Uterus (tissue), 4 donors: Measurements from ENCODE around the gene PCDH17. TPM values are rescaled to one million over a fixed set of nuclear protein-coding genes. Genes with fewer than 3 reads are reported as not detected.
A peak's percentile ranks its signal among the peaks of the same experiment; 100 is the strongest.

ENCODE experiments used
- DNase-seq, 2 donors: peaks; one replicate each; pipeline ENCODE4 v3.0.0-alpha.2; 2019 to 2020
- H3K27ac ChIP-seq, 2 donors: fragments of 200-600 bp; sonication (generic); 1 replicate in 1 of 2; 2 replicates in 1 of 2; pipeline ENCODE4 v1.5.1; 2016 to 2018
- H3K27me3 ChIP-seq, 2 donors: fragments of 200-600 bp; sonication (generic); one replicate each; pipeline ENCODE4 v1.5.1; 2018 to 2019; ENCODE audit warnings: control low read depth in 1 of 2
- H3K36me3 ChIP-seq, 2 donors: fragments of 200-600 bp; sonication (generic); one replicate each; pipeline ENCODE4 v1.5.1; 2019; ENCODE audit warnings: control low read depth in 1 of 2
- H3K4me1 ChIP-seq, 2 donors: fragments of 200-600 bp; sonication (generic); one replicate each; pipeline ENCODE4 v1.5.1; 2018 to 2019; ENCODE audit warnings: control low read depth in 1 of 2
- H3K4me3 ChIP-seq, 2 donors: fragments of 200-600 bp; sonication (generic); 1 replicate in 1 of 2; 2 replicates in 1 of 2; pipeline ENCODE4 v1.5.1; 2018 to 2019; ENCODE audit warnings: mild to moderate bottlenecking in 1 of 2
- H3K9me3 ChIP-seq, 2 donors: fragments of 200-600 bp; sonication (generic); one replicate each; pipeline ENCODE4 v1.5.1; 2019; ENCODE audit warnings: control low read depth in 1 of 2
- POLR2A ChIP-seq, 2 donors: fragments of 450-650 bp; IDR thresholded peaks; one replicate each; pipeline ENCODE4 v1.6.1; 2016; ENCODE audit warnings: antibody characterized with exemption in 2 of 2, mild to moderate bottlenecking in 1 of 2, moderate library complexity in 1 of 2
- intact Hi-C: fragments of 100-400 bp; cut with DNase I; formaldehyde crosslinking; loops from one replicate; pipeline ENCODE4 v1.15.1; 2023; ENCODE audit warnings: low total_unique reads
- total RNA-seq, 4 donors: library from RNA; depleted of rRNA in 3 of 4; stranded (reverse); fragments of >200 nt in 3 of 4; gene quantifications; one replicate each; pipeline versions ENCODE4 v1.1.0 to v1.2.4, GENCODE V29; 2014 to 2023
- TF ChIP-seq, protein P1 (sequence below), 4 experiments: fragments of 200-600 bp in 2 of 4; fragments of 450-650 bp in 2 of 4; sonication (generic) in 2 of 4; IDR thresholded peaks; one replicate each; pipeline ENCODE4 v1.5.1; 2016 to 2019; ENCODE audit warnings: antibody characterized with exemption in 4 of 4, mild to moderate bottlenecking in 2 of 4, moderate library complexity in 1 of 4
- donor health status: DM: yes; HTN: yes; CAD: no.

Gene PCDH17
- total RNA-seq, 4 donors from 2014 or later: 9.7 to 27.6 (median 18.9) TPM

DNA sequence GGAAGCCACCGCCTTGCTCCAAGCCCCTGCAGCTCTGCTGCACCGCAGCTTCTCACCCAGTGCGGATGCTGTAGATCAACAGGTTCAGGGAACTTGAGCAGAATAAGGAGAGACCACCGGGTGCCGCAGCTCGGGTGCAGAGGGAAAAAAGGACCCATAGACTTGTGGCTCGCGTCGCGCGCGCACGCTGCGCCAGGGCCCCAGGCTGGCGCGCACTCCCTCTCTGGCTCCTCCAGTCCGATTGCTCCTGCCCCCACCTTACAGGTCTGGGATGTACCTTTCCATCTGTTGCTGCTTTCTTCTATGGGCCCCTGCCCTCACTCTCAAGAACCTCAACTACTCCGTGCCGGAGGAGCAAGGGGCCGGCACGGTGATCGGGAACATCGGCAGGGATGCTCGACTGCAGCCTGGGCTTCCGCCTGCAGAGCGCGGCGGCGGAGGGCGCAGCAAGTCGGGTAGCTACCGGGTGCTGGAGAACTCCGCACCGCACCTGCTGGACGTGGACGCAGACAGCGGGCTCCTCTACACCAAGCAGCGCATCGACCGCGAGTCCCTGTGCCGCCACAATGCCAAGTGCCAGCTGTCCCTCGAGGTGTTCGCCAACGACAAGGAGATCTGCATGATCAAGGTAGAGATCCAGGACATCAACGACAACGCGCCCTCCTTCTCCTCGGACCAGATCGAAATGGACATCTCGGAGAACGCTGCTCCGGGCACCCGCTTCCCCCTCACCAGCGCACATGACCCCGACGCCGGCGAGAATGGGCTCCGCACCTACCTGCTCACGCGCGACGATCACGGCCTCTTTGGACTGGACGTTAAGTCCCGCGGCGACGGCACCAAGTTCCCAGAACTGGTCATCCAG lies 964 bp downstream of the PCDH17 start:
- Histone ChIP-seq H3K27me3 (peaks cover 0 to 12% of the 10 kb centered on the region in 2 donors), H3K9me3 (no peaks in the 10 kb centered on the region), H3K4me1 (no peaks in the 10 kb centered on the region), H3K27ac (peak overlapping the region; percentile 7 to 71), H3K36me3 (no peaks in the 10 kb centered on the region), H3K4me3 (peak overlapping the region; percentile 34 to 40)
- intact Hi-C loops: no loop called here
- no peak for DNase-seq
- TF ChIP-seq, protein P1, sequence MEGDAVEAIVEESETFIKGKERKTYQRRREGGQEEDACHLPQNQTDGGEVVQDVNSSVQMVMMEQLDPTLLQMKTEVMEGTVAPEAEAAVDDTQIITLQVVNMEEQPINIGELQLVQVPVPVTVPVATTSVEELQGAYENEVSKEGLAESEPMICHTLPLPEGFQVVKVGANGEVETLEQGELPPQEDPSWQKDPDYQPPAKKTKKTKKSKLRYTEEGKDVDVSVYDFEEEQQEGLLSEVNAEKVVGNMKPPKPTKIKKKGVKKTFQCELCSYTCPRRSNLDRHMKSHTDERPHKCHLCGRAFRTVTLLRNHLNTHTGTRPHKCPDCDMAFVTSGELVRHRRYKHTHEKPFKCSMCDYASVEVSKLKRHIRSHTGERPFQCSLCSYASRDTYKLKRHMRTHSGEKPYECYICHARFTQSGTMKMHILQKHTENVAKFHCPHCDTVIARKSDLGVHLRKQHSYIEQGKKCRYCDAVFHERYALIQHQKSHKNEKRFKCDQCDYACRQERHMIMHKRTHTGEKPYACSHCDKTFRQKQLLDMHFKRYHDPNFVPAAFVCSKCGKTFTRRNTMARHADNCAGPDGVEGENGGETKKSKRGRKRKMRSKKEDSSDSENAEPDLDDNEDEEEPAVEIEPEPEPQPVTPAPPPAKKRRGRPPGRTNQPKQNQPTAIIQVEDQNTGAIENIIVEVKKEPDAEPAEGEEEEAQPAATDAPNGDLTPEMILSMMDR (IDR thresholded peaks at IDR 0.05): no peak

DNA sequence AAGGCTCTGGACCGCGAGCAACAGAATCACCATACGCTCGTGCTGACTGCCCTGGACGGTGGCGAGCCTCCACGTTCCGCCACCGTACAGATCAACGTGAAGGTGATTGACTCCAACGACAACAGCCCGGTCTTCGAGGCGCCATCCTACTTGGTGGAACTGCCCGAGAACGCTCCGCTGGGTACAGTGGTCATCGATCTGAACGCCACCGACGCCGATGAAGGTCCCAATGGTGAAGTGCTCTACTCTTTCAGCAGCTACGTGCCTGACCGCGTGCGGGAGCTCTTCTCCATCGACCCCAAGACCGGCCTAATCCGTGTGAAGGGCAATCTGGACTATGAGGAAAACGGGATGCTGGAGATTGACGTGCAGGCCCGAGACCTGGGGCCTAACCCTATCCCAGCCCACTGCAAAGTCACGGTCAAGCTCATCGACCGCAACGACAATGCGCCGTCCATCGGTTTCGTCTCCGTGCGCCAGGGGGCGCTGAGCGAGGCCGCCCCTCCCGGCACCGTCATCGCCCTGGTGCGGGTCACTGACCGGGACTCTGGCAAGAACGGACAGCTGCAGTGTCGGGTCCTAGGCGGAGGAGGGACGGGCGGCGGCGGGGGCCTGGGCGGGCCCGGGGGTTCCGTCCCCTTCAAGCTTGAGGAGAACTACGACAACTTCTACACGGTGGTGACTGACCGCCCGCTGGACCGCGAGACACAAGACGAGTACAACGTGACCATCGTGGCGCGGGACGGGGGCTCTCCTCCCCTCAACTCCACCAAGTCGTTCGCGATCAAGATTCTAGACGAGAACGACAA lies 1.8 kb downstream of the PCDH17 start:
- peaks cover 0 to 8% of the 10 kb centered on the region in 2 donors for H3K27me3 ChIP-seq
- peak; percentile 17 to 30 for DNase-seq
- H3K36me3 ChIP-seq: no peaks in the 10 kb centered on the region
- intact Hi-C loops: no loop called here
- H3K27ac ChIP-seq: peak overlapping the region; percentile 7 to 71
- no peaks in the 10 kb centered on the region for H3K4me1 ChIP-seq
- no peak for TF ChIP-seq POLR2A (IDR thresholded peaks at IDR 0.05)
- TF ChIP-seq, protein P1 (IDR thresholded peaks at IDR 0.05): peak in 3 of 4 experiments; percentile 24 to 39 (median 30)
- peak overlapping the region; percentile 16 to 40 for H3K4me3 ChIP-seq
- no peaks in the 10 kb centered on the region for H3K9me3 ChIP-seq

DNA sequence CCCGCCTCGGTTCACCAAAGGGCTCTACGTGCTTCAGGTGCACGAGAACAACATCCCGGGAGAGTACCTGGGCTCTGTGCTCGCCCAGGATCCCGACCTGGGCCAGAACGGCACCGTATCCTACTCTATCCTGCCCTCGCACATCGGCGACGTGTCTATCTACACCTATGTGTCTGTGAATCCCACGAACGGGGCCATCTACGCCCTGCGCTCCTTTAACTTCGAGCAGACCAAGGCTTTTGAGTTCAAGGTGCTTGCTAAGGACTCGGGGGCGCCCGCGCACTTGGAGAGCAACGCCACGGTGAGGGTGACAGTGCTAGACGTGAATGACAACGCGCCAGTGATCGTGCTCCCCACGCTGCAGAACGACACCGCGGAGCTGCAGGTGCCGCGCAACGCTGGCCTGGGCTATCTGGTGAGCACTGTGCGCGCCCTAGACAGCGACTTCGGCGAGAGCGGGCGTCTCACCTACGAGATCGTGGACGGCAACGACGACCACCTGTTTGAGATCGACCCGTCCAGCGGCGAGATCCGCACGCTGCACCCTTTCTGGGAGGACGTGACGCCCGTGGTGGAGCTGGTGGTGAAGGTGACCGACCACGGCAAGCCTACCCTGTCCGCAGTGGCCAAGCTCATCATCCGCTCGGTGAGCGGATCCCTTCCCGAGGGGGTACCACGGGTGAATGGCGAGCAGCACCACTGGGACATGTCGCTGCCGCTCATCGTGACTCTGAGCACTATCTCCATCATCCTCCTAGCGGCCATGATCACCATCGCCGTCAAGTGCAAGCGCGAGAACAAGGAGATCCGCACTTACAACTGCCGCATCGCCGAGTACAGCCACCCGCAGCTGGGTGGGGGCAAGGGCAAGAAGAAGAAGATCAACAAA lies 2.6 kb downstream of the PCDH17 start:
- Histone ChIP-seq H3K27me3 (peaks cover 0 to 8% of the 10 kb centered on the region in 2 donors), H3K9me3 (no peaks in the 10 kb centered on the region), H3K27ac (peak overlapping the region; percentile 7 to 71), H3K36me3 (no peaks in the 10 kb centered on the region), H3K4me3 (peak overlapping the region; percentile 11 to 16), H3K4me1 (no peaks in the 10 kb centered on the region)
- intact Hi-C loops: no loop called here
- TF ChIP-seq POLR2A (IDR thresholded peaks at IDR 0.05): no peak
- TF ChIP-seq, protein P1 (IDR thresholded peaks at IDR 0.05): no peak
- no peak for DNase-seq

DNA sequence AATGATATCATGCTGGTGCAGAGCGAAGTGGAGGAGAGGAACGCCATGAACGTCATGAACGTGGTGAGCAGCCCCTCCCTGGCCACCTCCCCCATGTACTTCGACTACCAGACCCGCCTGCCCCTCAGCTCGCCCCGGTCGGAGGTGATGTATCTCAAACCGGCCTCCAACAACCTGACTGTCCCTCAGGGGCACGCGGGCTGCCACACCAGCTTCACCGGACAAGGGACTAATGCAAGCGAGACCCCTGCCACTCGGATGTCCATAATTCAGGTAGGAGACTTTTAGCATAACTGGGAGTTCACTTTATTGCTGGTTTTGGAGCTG lies 3.3 kb downstream of the PCDH17 start:
- intact Hi-C loops: no loop called here
- H3K27ac ChIP-seq: peak overlapping the region in 1 of 2 donors; percentile 71
- DNase-seq: peak in 1 of 2 donors; percentile 17
- no peaks in the 10 kb centered on the region for H3K36me3 ChIP-seq
- TF ChIP-seq, protein P1 (IDR thresholded peaks at IDR 0.05): no peak
- no peak for TF ChIP-seq POLR2A (IDR thresholded peaks at IDR 0.05)
- peaks cover 0 to 8% of the 10 kb centered on the region in 2 donors for H3K27me3 ChIP-seq
- no peaks in the 10 kb centered on the region for H3K9me3 ChIP-seq
- no peaks in the 10 kb centered on the region for H3K4me1 ChIP-seq
- H3K4me3 ChIP-seq: peak overlapping the region; percentile 11 to 16
